Endothelial cell of umbilical vein (primary cell): ENCODE results near the gene LANCL3.

Experiments
- CTCF ChIP-seq, 2 donors: IDR thresholded peaks; 1 replicate in 1 of 2; 2 replicates in 1 of 2; pipeline ENCODE4 v1.5.1; 2011; ENCODE audit warnings: low read length in 2 of 2, mild to moderate bottlenecking in 2 of 2, moderate library complexity in 2 of 2, control low read depth in 1 of 2, inconsistent platforms in 1 of 2, low read depth in 1 of 2; ENCODE audit not compliant: insufficient read depth in 1 of 2; ENCODE audit errors: extremely low read depth in 1 of 2
- EZH2 ChIP-seq: IDR thresholded peaks from 2 replicates; pipeline ENCODE4 v1.6.1; 2012; ENCODE audit warnings: borderline replicate concordance, low read depth, mild to moderate bottlenecking, moderate library complexity, low read length, inconsistent platforms; ENCODE audit not compliant: severe bottlenecking
- JUN ChIP-seq: IDR thresholded peaks from 2 replicates; pipeline ENCODE4 v1.6.1; 2011; ENCODE audit warnings: borderline replicate concordance, low read depth; ENCODE audit not compliant: insufficient read length, insufficient read depth
- MAX ChIP-seq: IDR thresholded peaks from 2 replicates; pipeline ENCODE4 v1.6.1; 2011; ENCODE audit not compliant: insufficient read depth, insufficient read length
- MYC ChIP-seq: IDR thresholded peaks from one replicate; pipeline ENCODE4 v1.6.1; 2011; ENCODE audit warnings: mild to moderate bottlenecking, low read depth, low read length
- POLR2A ChIP-seq: IDR thresholded peaks from 2 replicates; pipeline ENCODE4 v1.6.1; 2012; ENCODE audit warnings: low read depth, mild to moderate bottlenecking, control low read depth, low read length
- POLR2AphosphoS5 ChIP-seq: IDR thresholded peaks from 2 replicates; pipeline ENCODE4 v1.6.1; 2012; ENCODE audit warnings: low read depth, mild to moderate bottlenecking, control low read depth, low read length, moderate library complexity; ENCODE audit not compliant: insufficient read depth

DNA sequence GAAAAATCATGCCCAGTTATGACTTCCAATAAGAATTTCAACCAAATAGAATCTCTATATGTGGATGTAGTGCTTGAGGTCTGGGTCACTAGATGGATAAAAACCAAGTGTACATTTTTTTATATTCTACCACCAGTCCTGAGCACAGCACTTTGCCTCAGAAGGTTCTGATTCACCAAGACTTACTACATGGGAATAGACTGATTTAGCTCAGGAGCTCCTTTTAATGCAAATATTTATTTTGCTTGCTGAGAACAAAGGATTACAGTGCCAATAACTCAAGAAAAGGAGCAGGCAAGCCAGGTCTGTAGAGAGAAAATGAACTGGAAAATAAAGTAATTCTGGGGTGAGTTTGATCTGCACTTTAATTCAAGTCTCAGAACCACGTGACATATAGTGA, 107.8 kb downstream of the LANCL3 start:
- no peak for TF ChIP-seq CTCF (IDR thresholded peaks at IDR 0.05; ENCODE audit: extremely low read depth in 1 of 2, insufficient read depth in 1 of 2, low read depth in 1 of 2, low read length in 2 of 2)
- no peak for TF ChIP-seq POLR2A
- TF ChIP-seq POLR2AphosphoS5, result no peak
- no peak for TF ChIP-seq MYC
- TF ChIP-seq EZH2, result no peak
- no peak for TF ChIP-seq MAX
- TF ChIP-seq JUN, result no peak
